Measurements from ENCODE around the gene SAXO1. TPM values are rescaled to one million over a fixed set of nuclear protein-coding genes. Genes with fewer than 3 reads are reported as not detected.

The SAXO1 gene
- total RNA-seq, 2 donors from 2014 or later = not detected

DNA sequence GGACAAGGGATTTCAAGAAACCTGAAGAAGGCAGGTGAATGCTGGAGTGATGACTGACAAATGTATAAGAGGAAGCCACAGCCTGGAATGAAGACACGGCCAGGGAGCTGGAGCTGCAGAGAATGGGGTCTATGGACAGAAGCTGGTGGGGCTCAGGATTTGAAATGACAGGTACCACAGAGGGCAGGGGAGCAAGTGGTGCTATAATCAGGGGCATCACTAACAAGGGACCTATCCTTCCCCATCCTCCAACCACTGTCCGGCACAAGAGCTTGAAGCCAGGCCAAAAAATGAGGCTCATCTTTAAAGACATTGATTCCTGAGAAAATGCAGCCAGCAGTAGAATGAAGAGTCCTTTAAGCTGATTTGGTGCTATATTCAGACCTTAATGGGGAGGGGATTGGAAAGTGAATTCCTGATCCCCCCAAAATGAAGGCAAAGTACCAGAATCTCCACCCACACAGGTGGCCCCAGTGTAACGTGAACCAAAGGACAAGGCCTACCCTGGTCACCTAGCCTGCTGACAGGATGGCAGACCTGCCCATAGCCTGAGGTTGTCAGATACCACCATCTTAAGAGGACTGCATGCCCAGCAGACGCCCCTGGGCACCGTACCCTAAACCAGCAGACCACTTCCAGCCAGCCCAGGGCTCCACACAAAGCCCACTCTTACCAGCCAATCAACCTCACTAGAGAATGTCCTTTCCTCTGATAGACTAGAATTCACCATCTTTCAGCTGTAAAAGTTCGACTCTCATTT, 109.2 kb downstream of the SAXO1 start:
- no peak for ATAC-seq
- no peak for DNase-seq
- intact Hi-C loops (cut with DNase I, micrococcal nuclease) = no loop called here

DNA sequence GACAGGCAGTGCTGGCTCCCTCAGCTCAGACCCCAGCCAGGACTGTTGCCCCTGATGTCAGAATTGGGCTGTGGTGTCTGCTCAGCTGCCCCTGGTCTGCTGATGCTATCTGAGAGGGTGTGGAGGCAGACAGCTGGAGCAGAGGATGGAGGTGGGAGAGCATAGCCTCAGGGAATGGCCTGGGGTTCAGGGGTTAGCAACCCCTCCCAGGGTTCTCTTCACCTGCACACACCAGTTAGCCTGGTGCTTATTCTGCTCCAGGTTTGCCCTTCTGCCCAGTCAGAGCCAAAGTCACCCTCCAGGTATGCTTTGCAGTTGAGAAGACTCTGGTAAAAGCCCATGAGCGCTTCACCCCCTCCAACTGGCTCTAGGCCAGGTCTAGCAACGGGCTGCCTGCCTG, 109.8 kb downstream of the SAXO1 start:
- ATAC-seq = no peak
- intact Hi-C loops (cut with DNase I, micrococcal nuclease) = no loop called here

GRCh38 chr9:18922161-18922885, 110.7 kb downstream of the SAXO1 start:
- no peak for DNase-seq
- no peak for ATAC-seq
- intact Hi-C loops (cut with DNase I, micrococcal nuclease) = no loop called here

More for the DNA sequence above, 109.8 kb downstream of the SAXO1 start:
- no peak for DNase-seq

DNA sequence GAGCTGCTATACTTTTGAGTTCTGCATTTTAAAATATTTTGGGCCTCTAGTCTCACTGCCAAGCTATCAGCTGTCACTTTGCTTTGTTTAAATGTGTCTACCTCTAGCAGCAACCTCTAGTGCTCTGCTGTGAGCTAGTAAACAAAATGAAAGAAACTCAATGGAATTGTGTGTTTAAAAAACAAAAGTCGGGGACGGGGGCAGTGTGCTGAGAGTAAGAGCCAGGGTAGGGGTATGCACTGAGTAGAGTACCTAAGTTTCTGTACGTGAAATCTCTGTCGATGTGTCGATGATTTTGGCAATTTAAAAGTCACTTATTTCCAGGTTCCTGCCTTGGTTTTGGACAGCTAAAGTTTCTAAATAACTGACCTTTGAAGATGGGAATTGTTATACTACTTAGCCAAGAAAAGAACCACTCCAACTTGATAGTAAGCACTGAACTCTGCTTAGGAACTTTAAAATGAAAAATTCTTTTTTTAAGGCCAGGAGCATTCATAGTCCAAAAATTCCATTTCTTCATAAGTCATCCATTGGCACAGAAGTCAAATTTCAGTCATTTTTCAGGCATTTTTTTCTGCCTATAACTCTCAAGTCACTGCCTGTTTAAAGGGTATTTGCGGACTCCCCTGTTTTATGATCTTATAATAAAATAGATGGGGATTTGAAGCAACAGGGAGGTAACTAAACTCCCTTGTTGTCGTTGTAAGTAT, 111.5 kb downstream of the SAXO1 start:
- no peak for ATAC-seq
- intact Hi-C loops (cut with DNase I, micrococcal nuclease) = no loop called here

DNA sequence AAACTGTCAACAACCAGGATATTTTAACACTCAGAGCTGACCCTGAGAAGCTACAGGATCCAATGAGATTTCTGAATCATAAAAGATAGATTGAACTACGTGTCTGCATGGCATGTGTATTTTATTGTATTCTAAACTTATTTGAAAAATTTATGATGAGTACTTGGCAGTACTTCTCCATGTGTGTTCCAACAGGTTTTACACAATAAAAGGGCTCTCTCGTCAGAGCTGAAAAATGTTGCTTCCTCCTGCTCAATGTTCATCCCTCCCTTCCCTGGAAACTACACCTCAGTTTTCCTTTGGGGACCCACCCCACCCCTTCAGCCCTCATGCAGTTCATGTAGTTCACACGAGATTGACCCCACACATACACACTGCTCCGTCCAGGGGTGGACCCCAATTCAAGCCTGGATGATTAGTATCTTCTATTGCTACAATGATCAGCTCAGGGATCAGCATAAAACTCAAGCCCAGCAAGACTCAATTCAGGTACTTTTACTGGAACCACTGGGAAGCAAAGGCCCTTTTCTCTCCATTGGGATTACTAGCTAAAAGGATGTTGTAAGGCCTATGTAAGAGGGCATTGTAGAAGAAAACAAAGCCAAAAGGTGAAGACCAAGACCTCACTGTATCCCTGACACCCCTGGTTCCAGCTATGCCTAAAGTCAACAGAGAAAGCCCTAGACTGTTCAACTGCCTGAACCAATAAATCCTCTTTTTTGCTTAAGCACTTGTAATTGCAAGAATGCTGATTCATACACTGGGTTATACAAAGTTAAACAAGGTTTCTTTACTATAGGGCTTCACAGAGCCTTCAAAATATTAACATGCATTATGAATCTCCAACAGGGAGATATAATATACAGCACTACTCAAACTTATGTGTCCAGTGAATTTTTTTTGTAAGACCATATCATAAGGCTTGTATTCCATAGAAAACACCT, 112.6 kb downstream of the SAXO1 start:
- intact Hi-C loops (cut with DNase I, micrococcal nuclease) = no loop called here
- DNase-seq = no peak
- peak; percentile 88 for ATAC-seq

More for the DNA sequence above, 111.5 kb downstream of the SAXO1 start:
- DNase-seq = no peak

- DNase-seq (no peak), ATAC-seq (no peak)
- intact Hi-C loops (cut with DNase I, micrococcal nuclease) = no loop called here
These were observed 121.2 kb downstream of the SAXO1 start for GRCh38 chr9:18911714-18912342.

DNA sequence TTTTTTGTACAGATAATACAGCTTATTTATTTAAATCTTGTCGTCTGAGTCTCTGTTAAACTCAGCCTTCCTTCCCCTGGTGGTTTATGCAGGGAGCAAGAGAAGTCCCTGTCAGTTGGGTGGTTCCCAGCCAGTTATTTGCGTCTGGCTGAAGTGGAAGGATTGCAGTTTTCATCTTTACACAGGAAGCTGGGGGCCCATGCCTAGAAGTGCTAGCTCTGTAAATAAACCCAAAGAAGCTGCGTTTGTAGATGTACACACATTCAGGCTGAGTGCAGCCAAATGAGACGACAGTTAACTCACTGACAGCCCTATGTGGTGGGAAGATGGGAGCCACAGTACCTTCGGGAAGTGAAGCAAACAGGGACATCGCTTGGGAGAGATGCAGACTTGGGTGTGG, 122.1 kb downstream of the SAXO1 start:
- no peak for ATAC-seq
- no peak for DNase-seq
- intact Hi-C loops (cut with DNase I, micrococcal nuclease) = no loop called here

DNA sequence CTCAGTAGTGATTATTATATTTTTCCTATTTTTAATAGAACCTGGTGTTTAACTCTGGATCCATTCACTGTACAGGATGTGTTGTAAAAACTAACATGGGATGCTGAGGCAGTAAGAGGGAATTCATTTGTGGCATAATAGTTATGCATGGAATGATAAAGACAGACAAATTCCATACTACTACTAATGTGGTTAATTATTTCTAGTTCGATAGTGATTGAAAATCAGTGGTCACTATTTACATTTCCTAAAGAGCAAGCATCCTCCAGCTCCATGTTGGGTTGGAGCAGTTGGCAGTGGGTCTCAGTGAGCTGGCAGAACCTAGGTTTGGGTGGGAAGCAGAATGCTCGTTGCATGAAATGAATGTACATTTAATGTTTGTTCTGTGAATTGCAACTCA, 122.6 kb downstream of the SAXO1 start:
- DNase-seq (no peak), ATAC-seq (no peak)
- intact Hi-C loops (cut with DNase I, micrococcal nuclease) = no loop called here

- ATAC-seq = peak; percentile 52
- no peak for DNase-seq
These were observed 123.6 kb downstream of the SAXO1 start for GRCh38 chr9:18909140-18910018.

GRCh38 chr9:18907927-18908625, 124.9 kb downstream of the SAXO1 start:
- intact Hi-C loops (cut with DNase I, micrococcal nuclease) = no loop called here
- peak; percentile 31 for ATAC-seq
- DNase-seq = no peak

More at GRCh38 chr9:18909140-18910018, 123.6 kb downstream of the SAXO1 start:
- intact Hi-C loops (cut with DNase I, micrococcal nuclease) = no loop called here

GRCh38 chr9:18906656-18907395, 126.2 kb downstream of the SAXO1 start:
- ATAC-seq (no peak), DNase-seq (no peak)
- intact Hi-C loops (cut with DNase I, micrococcal nuclease) = no loop called here

DNA sequence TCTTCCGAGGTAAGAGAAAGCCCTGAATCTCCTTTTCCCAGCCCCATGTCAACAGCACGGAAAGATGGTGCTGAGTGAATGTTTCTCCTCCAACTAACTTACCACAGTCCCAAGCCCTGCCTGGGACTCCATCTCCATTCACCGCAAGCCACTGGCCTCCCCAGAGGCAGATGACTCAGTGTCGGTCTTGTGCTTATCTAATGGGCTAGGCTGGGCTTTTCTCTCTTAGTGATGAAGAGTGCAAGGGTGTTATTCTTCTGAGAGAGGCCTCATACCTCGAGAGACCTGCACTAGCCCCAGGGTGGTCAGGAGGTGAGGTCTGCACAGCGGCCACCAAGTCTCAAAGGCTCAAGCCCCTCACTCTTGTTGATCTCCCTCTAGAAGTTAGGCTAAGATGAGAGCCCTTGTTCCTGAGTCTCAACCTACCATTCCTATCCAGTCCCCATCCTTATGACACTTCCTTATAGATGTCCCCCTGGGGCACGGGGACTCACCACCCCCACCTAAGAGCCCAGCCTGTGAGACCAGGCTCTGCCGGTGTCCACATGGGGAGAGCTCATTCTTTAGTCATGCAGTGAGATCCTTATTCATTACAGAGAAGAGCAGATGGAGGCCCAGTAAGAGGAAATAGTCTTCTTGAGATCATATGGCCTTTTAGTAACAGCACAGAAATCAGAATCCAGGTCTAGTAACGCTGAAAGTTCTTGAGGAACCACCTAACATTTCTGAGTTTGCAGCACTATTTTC, 127.0 kb downstream of the SAXO1 start:
- intact Hi-C loops (cut with DNase I, micrococcal nuclease) = no loop called here
- no peak for DNase-seq
- no peak for ATAC-seq

GRCh38 chr9:18905028-18905882, 127.8 kb downstream of the SAXO1 start:
- intact Hi-C loops (cut with DNase I, micrococcal nuclease) = no loop called here
- DNase-seq = no peak

GRCh38 chr9:18903450-18903849, 129.6 kb downstream of the SAXO1 start:
- intact Hi-C loops (cut with DNase I, micrococcal nuclease) = no loop called here
- DNase-seq = no peak
- ATAC-seq = no peak

More at GRCh38 chr9:18905028-18905882, 127.8 kb downstream of the SAXO1 start:
- ATAC-seq = no peak
